ENCODE data around the gene STK32B. TPM values are rescaled to one million over a fixed set of nuclear protein-coding genes. Genes with fewer than 3 reads are reported as not detected.

The STK32B gene
- total and polyA plus RNA-seq, 8 donors: 0.61 to 5.5 (median 3.1) TPM

DNA sequence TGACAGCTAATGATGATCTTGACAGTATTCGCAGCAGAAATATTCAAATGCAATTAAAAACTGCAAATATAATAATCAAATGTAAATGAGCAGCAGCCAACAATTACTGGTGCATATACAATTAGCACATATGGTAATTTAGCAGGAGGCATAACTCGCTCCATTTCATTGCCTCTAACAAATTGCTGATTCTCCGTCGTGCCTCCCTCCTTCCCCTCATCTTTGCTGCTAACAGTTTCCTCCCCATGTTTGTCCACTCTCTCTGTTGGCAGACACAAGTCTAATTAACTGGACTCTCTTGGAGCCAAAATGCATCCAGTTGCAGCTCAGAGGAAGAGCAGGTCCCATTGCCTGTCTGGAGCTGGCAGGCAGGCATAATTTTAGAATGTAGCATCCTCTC lies 210.6 kb downstream of the STK32B start:
- Histone ChIP-seq H3K27ac (no peak overlapping the region), H3K36me3 (no peaks in the 10 kb centered on the region), H3K4me3 (no peak overlapping the region), H3K27me3 (no peaks in the 10 kb centered on the region), H3K9me3 (no peaks in the 10 kb centered on the region), H3K4me1 (no peaks in the 10 kb centered on the region)
- DNase-seq: peak in 1 of 2 donors; percentile 10
- no peak for TF ChIP-seq CTCF (IDR thresholded peaks at IDR 0.05)
- intact Hi-C loops (cut with DNase I; ENCODE audit: low total_unique reads): no loop called here
- 83 to 94% (median 90%) methylated on average over 4 of the region's 4 CpGs for WGBS, 5 donors

- H3K27me3 ChIP-seq: no peaks in the 10 kb centered on the region
- intact Hi-C loops (cut with DNase I; ENCODE audit: low total_unique reads): no loop called here
- WGBS, 5 donors: 72 to 94% (median 90%) methylated on average over 2 of the region's 2 CpGs
- no peaks in the 10 kb centered on the region for H3K36me3 ChIP-seq
- TF ChIP-seq POLR2AphosphoS5 (IDR thresholded peaks at IDR 0.05) (no peak), POLR2A (IDR thresholded peaks at IDR 0.05) (no peak), CTCF (IDR thresholded peaks at IDR 0.05) (no peak), EP300 (IDR thresholded peaks at IDR 0.05) (no peak)
- no peak overlapping the region for H3K27ac ChIP-seq
- no peak for DNase-seq
- H3K4me1 ChIP-seq: no peaks in the 10 kb centered on the region
- H3K4me3 ChIP-seq: no peak overlapping the region
- no peaks in the 10 kb centered on the region for H3K9me3 ChIP-seq
Observed at GRCh38 chr4:5266991-5267390, 215.7 kb downstream of the STK32B start.

GRCh38 chr4:5267408-5267807 lies 216.1 kb downstream of the STK32B start:
- no peak for DNase-seq
- H3K9me3 ChIP-seq: no peaks in the 10 kb centered on the region
- intact Hi-C loops (cut with DNase I; ENCODE audit: low total_unique reads): no loop called here
- no peaks in the 10 kb centered on the region for H3K27me3 ChIP-seq
- H3K36me3 ChIP-seq: no peaks in the 10 kb centered on the region
- H3K4me3 ChIP-seq: no peak overlapping the region
- 79 to 93% (median 89%) methylated on average over 8 of the region's 8 CpGs for whole genome bisulfite sequencing, 5 donors
- H3K4me1 ChIP-seq: no peaks in the 10 kb centered on the region
- H3K27ac ChIP-seq: no peak overlapping the region
- no peak for TF ChIP-seq CTCF (IDR thresholded peaks at IDR 0.05)
- TF ChIP-seq POLR2A (IDR thresholded peaks at IDR 0.05): no peak
- no peak for TF ChIP-seq POLR2AphosphoS5 (IDR thresholded peaks at IDR 0.05)
- TF ChIP-seq EP300 (IDR thresholded peaks at IDR 0.05): no peak

DNA sequence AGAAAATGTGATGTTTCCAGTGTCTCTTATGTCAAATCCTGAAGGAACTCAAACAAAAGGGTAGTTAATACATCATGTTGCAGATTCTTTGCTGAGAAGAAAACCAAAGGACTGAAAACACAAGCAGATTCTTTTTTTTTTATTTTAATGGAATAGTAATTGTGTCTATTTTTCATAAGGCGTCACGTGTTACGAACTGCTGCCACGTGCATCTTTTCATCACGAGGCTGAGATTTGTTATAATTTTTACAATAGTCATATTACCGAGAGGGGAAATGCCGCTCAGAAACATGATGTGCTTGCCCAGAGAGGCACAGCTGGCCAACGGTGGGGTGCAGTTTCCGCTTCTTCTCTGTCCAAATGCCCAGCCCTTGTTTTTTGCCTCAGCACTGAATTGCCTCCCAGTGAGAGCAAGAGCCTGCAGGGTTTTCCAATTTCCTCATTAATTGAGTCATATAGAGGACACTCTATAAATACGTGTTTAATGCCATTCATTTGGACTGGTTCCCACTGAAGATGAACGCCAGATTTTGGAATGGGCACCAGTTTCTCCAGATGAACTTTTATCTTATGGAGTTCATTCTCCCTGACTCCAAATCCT lies 225.3 kb downstream of the STK32B start:
- Histone ChIP-seq H3K4me1 (no peaks in the 10 kb centered on the region), H3K4me3 (no peak overlapping the region), H3K36me3 (no peaks in the 10 kb centered on the region), H3K9me3 (peaks cover 0 to 5% (median 0%) of the 10 kb centered on the region in 4 donors), H3K27ac (no peak overlapping the region), H3K27me3 (no peaks in the 10 kb centered on the region)
- TF ChIP-seq POLR2A (IDR thresholded peaks at IDR 0.05): no peak
- TF ChIP-seq EP300 (IDR thresholded peaks at IDR 0.05): no peak
- TF ChIP-seq CTCF (IDR thresholded peaks at IDR 0.05): no peak
- TF ChIP-seq POLR2AphosphoS5 (IDR thresholded peaks at IDR 0.05): no peak
- 87 to 92% (median 92%) methylated on average over 11 of the region's 11 CpGs for WGBS, 5 donors
- no peak for DNase-seq
- intact Hi-C loops (cut with DNase I; ENCODE audit: low total_unique reads): no loop called here

All from stomach (tissue), 9 donors.